Coronary artery (tissue), 2 donors: Measurements from ENCODE around the gene F11R.

Experiments used
- DNase-seq: peaks from one replicate; pipeline ENCODE4 v3.0.0-alpha.2; 2017; ENCODE audit warnings: low spot score
- H3K27ac ChIP-seq, 2 donors: fragments of 200-600 bp; sonication (generic); one replicate each; pipeline ENCODE4 v1.5.1; 2016 to 2019
- H3K4me3 ChIP-seq: fragments of 200-600 bp; sonication (generic); 2 replicates; pipeline ENCODE4 v1.5.1; 2016; ENCODE audit warnings: mild to moderate bottlenecking, moderate library complexity
- TF ChIP-seq, protein P1 (sequence below): fragments of 200-600 bp; sonication (generic); IDR thresholded peaks from one replicate; pipeline ENCODE4 v1.5.1; 2019; ENCODE audit warnings: antibody characterized with exemption

F11R gene

DNA sequence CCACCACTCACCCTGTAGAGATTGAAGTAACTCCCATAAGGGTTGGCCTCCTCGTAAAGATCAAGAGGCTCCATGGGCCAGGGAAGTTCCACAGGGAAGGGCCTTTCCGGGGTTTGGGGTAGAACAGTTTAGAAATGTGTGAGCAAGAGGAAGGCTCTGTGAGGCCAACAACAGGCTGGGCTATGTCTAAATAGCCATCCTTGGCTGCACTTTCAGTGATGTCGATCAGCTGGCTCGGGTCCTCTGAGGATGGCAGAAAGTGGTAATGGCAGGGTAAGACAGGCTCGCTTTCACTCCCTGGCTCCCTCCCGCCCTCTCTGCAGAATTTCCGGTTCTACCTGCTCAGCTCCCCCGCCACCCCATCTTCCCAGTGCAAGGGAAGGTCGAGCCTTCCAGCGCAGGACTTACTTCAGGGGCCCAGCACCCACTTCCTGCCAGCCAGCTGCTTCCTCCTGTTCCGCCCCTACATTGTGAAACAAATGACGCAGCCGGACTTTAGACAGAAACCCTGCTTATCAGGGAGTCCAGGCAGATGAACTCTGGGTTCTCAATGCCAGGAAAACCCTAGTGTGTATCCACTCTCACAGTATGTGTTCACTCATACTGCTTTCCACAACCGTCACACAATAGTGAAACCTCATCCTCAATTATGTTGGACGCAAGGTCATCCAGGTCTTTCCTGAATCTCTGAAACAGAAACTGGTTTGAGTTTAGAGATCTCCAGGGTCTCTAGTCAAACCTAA, 7.3 kb downstream of the F11R start:
- peak; percentile 84 for DNase-seq
- Histone ChIP-seq H3K27ac (peak overlapping the region; percentile 46 to 85), H3K4me3 (peak overlapping the region; percentile 43)
- TF ChIP-seq, protein P1, sequence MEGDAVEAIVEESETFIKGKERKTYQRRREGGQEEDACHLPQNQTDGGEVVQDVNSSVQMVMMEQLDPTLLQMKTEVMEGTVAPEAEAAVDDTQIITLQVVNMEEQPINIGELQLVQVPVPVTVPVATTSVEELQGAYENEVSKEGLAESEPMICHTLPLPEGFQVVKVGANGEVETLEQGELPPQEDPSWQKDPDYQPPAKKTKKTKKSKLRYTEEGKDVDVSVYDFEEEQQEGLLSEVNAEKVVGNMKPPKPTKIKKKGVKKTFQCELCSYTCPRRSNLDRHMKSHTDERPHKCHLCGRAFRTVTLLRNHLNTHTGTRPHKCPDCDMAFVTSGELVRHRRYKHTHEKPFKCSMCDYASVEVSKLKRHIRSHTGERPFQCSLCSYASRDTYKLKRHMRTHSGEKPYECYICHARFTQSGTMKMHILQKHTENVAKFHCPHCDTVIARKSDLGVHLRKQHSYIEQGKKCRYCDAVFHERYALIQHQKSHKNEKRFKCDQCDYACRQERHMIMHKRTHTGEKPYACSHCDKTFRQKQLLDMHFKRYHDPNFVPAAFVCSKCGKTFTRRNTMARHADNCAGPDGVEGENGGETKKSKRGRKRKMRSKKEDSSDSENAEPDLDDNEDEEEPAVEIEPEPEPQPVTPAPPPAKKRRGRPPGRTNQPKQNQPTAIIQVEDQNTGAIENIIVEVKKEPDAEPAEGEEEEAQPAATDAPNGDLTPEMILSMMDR, result no peak

DNA sequence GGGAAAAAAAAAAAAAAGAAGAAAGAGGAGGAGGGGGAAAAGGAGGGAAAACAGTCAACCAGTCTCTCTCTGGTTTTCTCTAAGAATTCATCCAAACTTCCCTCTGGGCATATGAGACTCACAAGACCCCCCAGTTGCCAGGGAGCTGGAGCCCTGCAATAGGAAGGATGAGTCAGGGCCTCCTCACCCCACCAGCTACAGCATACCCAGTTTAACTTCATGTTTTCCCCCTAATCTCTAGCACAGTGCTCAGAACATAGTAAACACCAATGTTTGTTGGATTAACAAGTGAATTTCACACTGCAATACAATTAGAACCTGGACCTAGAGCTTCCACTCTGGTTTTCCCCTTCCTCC, 7.8 kb downstream of the F11R start:
- DNase-seq, result no peak
- Histone ChIP-seq H3K4me3 (peak overlapping the region; percentile 43), H3K27ac (peak overlapping the region; percentile 46 to 85)
- TF ChIP-seq, protein P1, result no peak

DNA sequence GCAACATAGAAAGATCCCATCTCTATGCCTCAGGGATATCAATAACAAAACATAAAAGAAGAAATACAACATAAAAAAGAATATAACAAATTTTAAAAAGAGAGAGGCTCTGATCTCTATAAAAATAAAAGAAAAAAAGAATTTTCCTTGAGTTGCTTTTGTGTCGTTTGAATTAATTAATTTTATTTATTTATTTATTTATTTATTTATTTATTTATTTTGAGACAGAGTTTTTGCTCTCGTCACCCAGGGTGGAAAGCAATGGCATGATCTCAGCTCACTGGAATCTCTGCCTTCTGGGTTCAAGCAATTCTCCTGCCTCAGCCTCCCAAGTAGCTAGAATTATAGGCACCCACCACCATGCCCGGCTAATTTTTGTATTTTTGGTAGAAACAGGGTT, 8.5 kb downstream of the F11R start:
- TF ChIP-seq, protein P1, result no peak
- no peak for DNase-seq
- H3K4me3 ChIP-seq, result no peak overlapping the region
- peak overlapping the region; percentile 9 to 85 for H3K27ac ChIP-seq

DNA sequence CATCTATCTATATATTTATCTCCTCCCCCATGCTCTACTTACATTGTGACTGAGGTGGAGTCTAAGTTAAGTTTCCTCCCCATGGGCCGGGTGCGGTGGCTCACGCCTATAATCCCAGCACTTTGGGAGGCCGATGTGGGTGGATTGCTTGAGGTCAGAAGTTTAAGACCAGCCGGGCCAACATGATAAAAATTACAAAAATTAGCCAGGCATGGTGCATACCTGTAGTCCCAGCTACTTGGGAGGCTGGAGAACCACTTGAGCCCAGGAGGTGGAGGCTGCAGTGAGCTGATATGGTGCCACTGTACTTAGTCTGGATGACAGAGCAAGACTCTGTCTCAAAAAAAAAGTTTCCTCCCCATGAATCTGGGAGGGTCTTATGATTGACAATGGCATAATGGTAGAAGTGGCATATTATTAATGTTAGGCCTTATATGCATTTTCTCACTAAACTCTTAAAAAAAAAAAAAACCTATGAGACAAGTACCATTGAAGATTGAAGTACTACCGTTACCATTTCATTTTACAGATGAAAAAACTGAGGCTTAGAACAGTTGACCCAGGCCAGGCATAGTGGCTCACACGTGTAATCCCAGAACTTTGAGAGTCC, 11.2 kb downstream of the F11R start:
- TF ChIP-seq, protein P1, result no peak
- DNase-seq, result no peak
- Histone ChIP-seq H3K4me3 (no peak overlapping the region), H3K27ac (no peak overlapping the region)

DNA sequence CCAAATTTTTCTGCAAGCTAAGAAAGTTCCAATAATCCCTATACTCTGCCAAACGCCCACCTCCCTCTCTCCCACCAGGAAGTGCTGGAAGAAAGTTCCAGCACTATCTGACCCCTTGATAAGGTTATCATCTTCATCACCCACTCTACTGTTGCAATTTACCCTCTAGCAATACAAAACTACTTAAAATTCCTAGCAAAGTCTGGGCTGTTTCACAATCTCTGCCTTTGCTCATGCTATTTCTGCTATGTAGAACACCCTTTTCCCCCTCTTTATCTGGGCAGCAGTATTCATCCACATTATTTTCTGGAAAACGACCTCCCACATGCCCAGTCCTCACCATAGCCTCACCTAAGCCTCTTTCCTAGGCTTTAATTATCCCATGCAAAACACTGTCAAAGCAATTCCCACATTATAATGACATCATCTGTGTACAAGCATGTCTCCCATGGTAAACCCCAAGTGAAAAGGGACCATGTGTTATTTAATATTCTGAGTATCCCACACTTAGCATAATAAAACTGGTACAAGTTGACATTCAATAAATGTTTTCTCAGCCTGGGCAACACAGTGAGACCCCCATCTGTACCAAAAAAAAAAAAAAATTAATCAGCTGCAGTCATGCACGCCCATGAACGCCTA, 12.0 kb downstream of the F11R start:
- peak; percentile 8 for DNase-seq
- H3K27ac ChIP-seq, result no peak overlapping the region
- no peak overlapping the region for H3K4me3 ChIP-seq
- TF ChIP-seq, protein P1, result no peak

DNA sequence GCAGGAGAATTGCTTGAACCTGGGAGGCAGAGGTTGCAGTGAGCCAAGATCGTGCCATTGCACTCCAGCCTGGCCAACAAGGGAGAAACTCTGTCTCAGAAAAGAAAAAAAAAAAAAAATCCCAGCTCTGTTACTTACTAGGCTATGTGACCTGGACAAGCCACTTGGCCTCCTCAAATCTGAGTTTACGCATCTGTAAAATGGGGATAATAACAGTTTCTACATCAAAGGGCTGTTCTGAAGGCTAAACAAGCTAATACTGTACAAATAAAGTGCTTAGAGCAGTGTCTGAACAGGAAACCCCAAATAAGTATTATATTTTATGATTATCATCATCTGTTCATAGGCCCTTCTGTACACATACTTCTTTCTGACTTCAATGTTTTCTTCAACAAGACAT, 13.6 kb downstream of the F11R start:
- H3K27ac ChIP-seq, result no peak overlapping the region
- no peak overlapping the region for H3K4me3 ChIP-seq
- TF ChIP-seq, protein P1, result no peak
- DNase-seq, result no peak

DNA sequence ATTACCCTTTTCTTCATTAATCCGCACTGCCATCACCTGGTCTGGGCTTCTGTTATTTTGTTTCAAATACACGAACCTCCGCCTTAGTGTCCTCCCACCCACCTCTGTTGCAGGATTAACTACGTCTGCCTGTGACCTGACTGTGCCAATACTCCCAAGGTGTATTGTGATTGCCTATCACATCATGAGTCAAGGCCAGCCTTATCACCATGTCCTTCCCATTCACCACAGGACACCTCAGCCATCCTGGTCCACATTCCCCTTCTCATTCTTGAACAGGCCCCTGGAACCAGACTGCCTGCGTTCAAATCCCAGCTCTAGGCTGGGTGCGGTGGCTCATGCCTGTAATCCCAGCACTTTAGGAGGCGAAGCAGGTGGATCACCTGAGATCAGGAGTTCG, 14.4 kb downstream of the F11R start:
- TF ChIP-seq, protein P1, result no peak
- Histone ChIP-seq H3K27ac (no peak overlapping the region), H3K4me3 (no peak overlapping the region)
- DNase-seq, result no peak
